Naive thymus-derived CD4-positive, alpha-beta T cell (primary cell): ENCODE data around the gene FAM184B. TPM values are rescaled to one million over a fixed set of nuclear protein-coding genes. Genes with fewer than 3 reads are reported as not detected.

Experiments
- ATAC-seq: fragments of 150-1000 bp; cut with Tn5 transposase; 2 replicates; pipeline ENCODE4 v1.10.0; 2021; ENCODE audit warnings: mild to moderate bottlenecking, moderate library complexity
- CTCF ChIA-PET: fragments of 350-600 bp; sonication (Branson Sonifier 250); formaldehyde crosslinking; loops from one replicate; lab custom pipeline; 2021; ENCODE audit warnings: antibody characterized with exemption; lab: Charles Lee
- POLR2A ChIA-PET: fragments of 350-600 bp; sonication (Branson Sonifier 250); formaldehyde crosslinking; loops from one replicate; lab custom pipeline; 2021; ENCODE audit warnings: antibody characterized with exemption, inconsistent platforms; lab: Charles Lee
- DNase-seq, 9 donors: peaks; one replicate each; pipeline versions ENCODE4 v3.0.0 to v3.0.0-alpha.2; 2020 to 2022; ENCODE audit warnings: mixed read lengths in 1 of 9
- H3K27ac ChIP-seq: one replicate; pipeline ENCODE4 v1.7.0; 2013; ENCODE audit warnings: mild to moderate bottlenecking, low read depth, low read length, moderate library complexity
- H3K27me3 ChIP-seq, 2 donors: one replicate each; pipeline ENCODE4 v1.7.0; 2013; ENCODE audit warnings: low read length in 2 of 2, mild to moderate bottlenecking in 2 of 2, moderate library complexity in 2 of 2; ENCODE audit not compliant: control insufficient read depth in 2 of 2, insufficient read depth in 2 of 2
- H3K36me3 ChIP-seq, 3 experiments: 1 replicate in 2 of 3; 2 replicates in 1 of 3; pipeline ENCODE4 v1.7.0; 2013; ENCODE audit warnings: low read length in 3 of 3, mild to moderate bottlenecking in 3 of 3, moderate library complexity in 1 of 3; ENCODE audit not compliant: insufficient read depth in 3 of 3, control insufficient read depth in 2 of 3
- H3K4me1 ChIP-seq, 2 donors: one replicate each; pipeline ENCODE4 v1.7.0; 2013; ENCODE audit warnings: low read length in 2 of 2, mild to moderate bottlenecking in 2 of 2, moderate library complexity in 1 of 2; ENCODE audit not compliant: control insufficient read depth in 2 of 2, insufficient read depth in 2 of 2
- H3K4me3 ChIP-seq: 2 replicates; pipeline ENCODE4 v1.7.0; 2013; ENCODE audit warnings: mild to moderate bottlenecking, low read length
- H3K9me3 ChIP-seq, 3 experiments: 1 replicate in 2 of 3; 2 replicates in 1 of 3; pipeline ENCODE4 v1.7.0; 2013; ENCODE audit warnings: low read length in 3 of 3; ENCODE audit not compliant: control insufficient read depth in 2 of 3
- H3K27ac Mint-ChIP-seq, 9 donors: one replicate each; pipeline ENCODE4 v1.8.0; 2020 to 2022; ENCODE audit warnings: mixed read lengths in 9 of 9, mild to moderate bottlenecking in 8 of 9, moderate library complexity in 5 of 9, inconsistent platforms in 2 of 9
- H3K27me3 Mint-ChIP-seq, 5 donors: one replicate each; pipeline ENCODE4 v1.8.0; 2021 to 2022; ENCODE audit warnings: mixed read lengths in 5 of 5, mild to moderate bottlenecking in 1 of 5
- H3K36me3 Mint-ChIP-seq, 5 donors: one replicate each; pipeline ENCODE4 v1.8.0; 2020 to 2022; ENCODE audit warnings: mixed read lengths in 5 of 5, mild to moderate bottlenecking in 3 of 5, inconsistent platforms in 1 of 5
- H3K4me1 Mint-ChIP-seq, 7 donors: one replicate each; pipeline ENCODE4 v1.8.0; 2020 to 2022; ENCODE audit warnings: mixed read lengths in 7 of 7, mild to moderate bottlenecking in 3 of 7, inconsistent platforms in 1 of 7
- H3K4me3 Mint-ChIP-seq, 10 donors: one replicate each; pipeline ENCODE4 v1.8.0; 2020 to 2022; ENCODE audit warnings: mild to moderate bottlenecking in 10 of 10, mixed read lengths in 10 of 10, moderate library complexity in 6 of 10, inconsistent platforms in 2 of 10
- H3K9me3 Mint-ChIP-seq, 11 donors: one replicate each; pipeline ENCODE4 v1.8.0; 2020 to 2022; ENCODE audit warnings: mixed read lengths in 11 of 11, mild to moderate bottlenecking in 4 of 11, inconsistent platforms in 1 of 11, moderate library complexity in 1 of 11
- intact Hi-C, 2 donors: fragments of 100-400 bp; cut with micrococcal nuclease; formaldehyde crosslinking; loops; one replicate each; pipeline ENCODE4 v1.15.1; 2023
- polyA plus RNA-seq, 2 donors: library from polyadenylated mRNA; unstranded; fragments of 300-500 nt; fragmentation: Illumina TruSeq; gene quantifications; one replicate each; pipeline ENCODE4 v1.2.3, GENCODE V29; 2021
- total RNA-seq, 6 experiments: library from RNA in 5 of 6; stranded (reverse) in 5 of 6; gene quantifications; 1 replicate in 5 of 6; 2 replicates in 1 of 6; pipeline ENCODE4 v1.2.3 and lab custom pipeline; 2021 to 2026

Gene FAM184B
- total and polyA plus RNA-seq, 7 experiments from 2014 or later, result 0.08 TPM; not detected in 6

GRCh38 chr4:17770845-17771244 lies 10.6 kb downstream of the FAM184B start:
- no peak overlapping the region for H3K27ac Mint-ChIP-seq

GRCh38 chr4:17769406-17770174 lies 11.8 kb downstream of the FAM184B start:
- peaks cover 0 to 9% (median 0%) of the 10 kb centered on the region in 11 donors for H3K9me3 Mint-ChIP-seq
- H3K27me3 Mint-ChIP-seq, result peaks cover 0 to 17% (median 7%) of the 10 kb centered on the region in 5 donors
- no peaks in the 10 kb centered on the region for H3K27me3 ChIP-seq
- H3K4me1 ChIP-seq, result no peaks in the 10 kb centered on the region
- no peaks in the 10 kb centered on the region for H3K9me3 ChIP-seq
- peaks cover 0 to 9% (median 7%) of the 10 kb centered on the region in 7 donors for H3K4me1 Mint-ChIP-seq
- no peak overlapping the region for H3K27ac ChIP-seq
- CTCF ChIA-PET, result no interaction called here
- H3K36me3 ChIP-seq, result no peaks in the 10 kb centered on the region
- H3K4me3 Mint-ChIP-seq, result no peak overlapping the region
- POLR2A ChIA-PET, result no interaction called here
- no peak for ATAC-seq
- H3K27ac Mint-ChIP-seq, result no peak overlapping the region
- no peak for DNase-seq
- H3K4me3 ChIP-seq, result no peak overlapping the region
- H3K36me3 Mint-ChIP-seq, result peaks cover 0 to 6% (median 0%) of the 10 kb centered on the region in 5 donors
- intact Hi-C loops, result no loop called here

More at GRCh38 chr4:17770845-17771244, 10.6 kb downstream of the FAM184B start:
- Mint-ChIP-seq H3K9me3 (peaks cover 0 to 7% (median 0%) of the 10 kb centered on the region in 11 donors), H3K27me3 (peaks cover 0 to 17% (median 7%) of the 10 kb centered on the region in 5 donors), H3K4me1 (peaks cover 0 to 3% (median 2%) of the 10 kb centered on the region in 7 donors), H3K36me3 (peaks cover 0 to 4% (median 0%) of the 10 kb centered on the region in 5 donors), H3K4me3 (no peak overlapping the region)
- H3K27me3 ChIP-seq, result no peaks in the 10 kb centered on the region
- no peak overlapping the region for H3K4me3 ChIP-seq
- ATAC-seq (no peak), DNase-seq (no peak)
- no peaks in the 10 kb centered on the region for H3K4me1 ChIP-seq
- no peaks in the 10 kb centered on the region for H3K9me3 ChIP-seq
- CTCF ChIA-PET, result no interaction called here
- intact Hi-C loops, result no loop called here
- POLR2A ChIA-PET, result no interaction called here
- no peaks in the 10 kb centered on the region for H3K36me3 ChIP-seq
- no peak overlapping the region for H3K27ac ChIP-seq

- ChIA-PET POLR2A (no interaction called here), CTCF (no interaction called here)
- Mint-ChIP-seq H3K9me3 (peaks cover 0 to 9% (median 0%) of the 10 kb centered on the region in 11 donors), H3K27me3 (peaks cover 0 to 11% (median 7%) of the 10 kb centered on the region in 5 donors), H3K4me1 (peaks cover 0 to 9% (median 7%) of the 10 kb centered on the region in 7 donors), H3K36me3 (peaks cover 0 to 6% (median 0%) of the 10 kb centered on the region in 5 donors), H3K27ac (no peak overlapping the region), H3K4me3 (no peak overlapping the region)
- H3K9me3 ChIP-seq, result no peaks in the 10 kb centered on the region
- no peaks in the 10 kb centered on the region for H3K27me3 ChIP-seq
- DNase-seq (no peak), ATAC-seq (no peak)
- H3K36me3 ChIP-seq, result no peaks in the 10 kb centered on the region
- no peak overlapping the region for H3K4me3 ChIP-seq
- H3K27ac ChIP-seq, result no peak overlapping the region
- no peaks in the 10 kb centered on the region for H3K4me1 ChIP-seq
- intact Hi-C loops, result no loop called here
Measured at GRCh38 chr4:17766826-17767458, 14.5 kb downstream of the FAM184B start.

- no peak overlapping the region for H3K4me3 ChIP-seq
- no peak overlapping the region for H3K27ac ChIP-seq
- ChIA-PET CTCF (no interaction called here), POLR2A (no interaction called here)
- H3K36me3 Mint-ChIP-seq, result peaks cover 0 to 6% (median 0%) of the 10 kb centered on the region in 5 donors
- no peaks in the 10 kb centered on the region for H3K9me3 ChIP-seq
- peaks cover 0 to 11% (median 7%) of the 10 kb centered on the region in 5 donors for H3K27me3 Mint-ChIP-seq
- H3K27me3 ChIP-seq, result no peaks in the 10 kb centered on the region
- peaks cover 0 to 9% (median 0%) of the 10 kb centered on the region in 11 donors for H3K9me3 Mint-ChIP-seq
- peaks cover 0 to 9% (median 7%) of the 10 kb centered on the region in 7 donors for H3K4me1 Mint-ChIP-seq
- peak overlapping the region in 3 of 10 donors; percentile 1 to 15 (median 2) for H3K4me3 Mint-ChIP-seq
- no peaks in the 10 kb centered on the region for H3K36me3 ChIP-seq
- H3K27ac Mint-ChIP-seq, result peak overlapping the region in 1 of 9 donors; percentile 21
- no peak for ATAC-seq
- DNase-seq, result no peak
- H3K4me1 ChIP-seq, result no peaks in the 10 kb centered on the region
- intact Hi-C loops, result no loop called here
Measured at GRCh38 chr4:17765514-17766286, 15.7 kb downstream of the FAM184B start.

DNA sequence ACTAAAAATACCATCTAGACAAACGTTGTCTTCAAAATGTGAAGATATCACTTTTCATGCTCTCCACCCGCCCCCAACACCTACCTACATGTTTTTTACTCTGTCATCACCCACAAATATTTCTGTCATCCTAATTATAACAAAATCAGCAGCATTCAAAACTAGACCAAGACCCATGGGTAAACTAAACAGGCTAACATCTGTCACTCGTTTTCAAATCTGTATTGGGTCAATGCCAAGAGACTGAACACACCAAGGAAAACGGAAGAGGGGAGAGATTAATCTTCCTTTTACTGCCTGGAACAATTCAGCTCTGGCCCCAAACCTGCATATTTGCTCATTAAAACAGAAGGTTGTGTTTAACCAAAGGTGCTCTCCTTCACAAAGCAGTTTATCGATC lies 17.5 kb downstream of the FAM184B start:
- no peak overlapping the region for H3K27ac Mint-ChIP-seq
- H3K27ac ChIP-seq, result no peak overlapping the region

DNA sequence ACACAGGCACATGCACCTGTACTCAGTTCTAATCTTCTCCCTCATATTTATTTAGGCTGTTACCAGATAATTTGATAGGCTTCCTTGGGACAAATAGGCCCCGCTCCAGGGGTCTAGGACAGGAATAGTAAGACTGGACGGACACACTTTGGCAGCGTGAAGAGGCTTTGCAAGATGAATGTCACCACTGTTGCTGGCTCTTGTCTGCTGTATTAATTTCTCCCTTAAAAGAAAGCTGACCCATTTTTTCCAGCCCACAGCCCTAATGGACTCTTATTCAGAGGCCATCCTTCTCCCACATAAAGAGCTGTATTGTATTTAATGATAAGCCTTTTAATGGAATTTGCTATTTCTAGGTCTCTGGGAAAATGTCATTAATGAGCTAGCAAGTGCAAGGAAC lies 18.0 kb downstream of the FAM184B start:
- H3K4me1 Mint-ChIP-seq, result peaks cover 0 to 9% (median 7%) of the 10 kb centered on the region in 7 donors
- Histone ChIP-seq H3K4me1 (no peaks in the 10 kb centered on the region), H3K27me3 (no peaks in the 10 kb centered on the region), H3K9me3 (no peaks in the 10 kb centered on the region), H3K36me3 (no peaks in the 10 kb centered on the region), H3K27ac (no peak overlapping the region), H3K4me3 (no peak overlapping the region)
- no peak overlapping the region for H3K4me3 Mint-ChIP-seq
- ChIA-PET CTCF (no interaction called here), POLR2A (no interaction called here)
- peaks cover 0 to 9% (median 0%) of the 10 kb centered on the region in 11 donors for H3K9me3 Mint-ChIP-seq
- H3K27ac Mint-ChIP-seq, result no peak overlapping the region
- H3K27me3 Mint-ChIP-seq, result peaks cover 0 to 11% (median 3%) of the 10 kb centered on the region in 5 donors
- DNase-seq, result no peak
- no peak for ATAC-seq
- H3K36me3 Mint-ChIP-seq, result peaks cover 0 to 11% (median 0%) of the 10 kb centered on the region in 5 donors
- intact Hi-C loops, result no loop called here

More for the DNA sequence above, 17.5 kb downstream of the FAM184B start:
- H3K27me3 ChIP-seq, result no peaks in the 10 kb centered on the region
- no peaks in the 10 kb centered on the region for H3K9me3 ChIP-seq
- Mint-ChIP-seq H3K4me1 (peaks cover 0 to 9% (median 7%) of the 10 kb centered on the region in 7 donors), H3K36me3 (peaks cover 0 to 11% (median 0%) of the 10 kb centered on the region in 5 donors), H3K4me3 (no peak overlapping the region), H3K27me3 (peaks cover 0 to 11% (median 3%) of the 10 kb centered on the region in 5 donors), H3K9me3 (peaks cover 0 to 9% (median 0%) of the 10 kb centered on the region in 11 donors)
- no peaks in the 10 kb centered on the region for H3K36me3 ChIP-seq
- CTCF ChIA-PET, result no interaction called here
- POLR2A ChIA-PET, result no interaction called here
- no peaks in the 10 kb centered on the region for H3K4me1 ChIP-seq
- DNase-seq (no peak), ATAC-seq (no peak)
- intact Hi-C loops, result no loop called here
- no peak overlapping the region for H3K4me3 ChIP-seq
